HG03060 (cell line): ENCODE results near the gene ATP8A2.
"Not testable (repeated sequence)": the region's sequence is repeated elsewhere in the genome, so short reads cannot be mapped to it uniquely, and the experiment has no call there.

Source experiments
- ATAC-seq: cut with Tn5 transposase; IDR thresholded peaks from one replicate; pipeline ENCODE4 v1.9.1; 2021; ENCODE audit warnings: low read depth, moderate number of reproducible peaks; ENCODE audit not compliant: unreplicated experiment

Gene ATP8A2

GRCh38 chr13:25529425-25529824, 157.7 kb downstream of the ATP8A2 start:
- no peak for ATAC-seq

DNA sequence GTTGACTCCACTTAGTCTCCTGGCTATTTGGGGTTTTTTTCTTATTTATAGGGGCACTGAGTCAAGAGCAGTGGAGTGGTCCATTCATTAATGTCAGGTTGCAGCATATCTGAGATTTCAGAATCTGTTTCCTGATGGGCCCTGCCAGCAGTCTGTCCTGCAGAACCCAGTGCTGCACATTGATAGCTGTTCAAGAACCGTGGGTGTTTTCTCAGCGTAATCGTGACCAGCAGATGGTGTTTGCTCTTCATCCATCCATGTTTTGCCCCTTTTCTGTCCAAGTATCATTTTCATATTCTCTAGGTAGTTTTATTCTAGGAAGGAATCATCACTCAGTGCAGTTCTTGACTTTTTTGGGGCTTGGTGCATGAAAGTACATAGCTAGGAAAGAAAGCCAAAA, 166.5 kb downstream of the ATP8A2 start:
- no peak for ATAC-seq

GRCh38 chr13:25541434-25542123, 169.8 kb downstream of the ATP8A2 start:
- peak; percentile 76 for ATAC-seq

DNA sequence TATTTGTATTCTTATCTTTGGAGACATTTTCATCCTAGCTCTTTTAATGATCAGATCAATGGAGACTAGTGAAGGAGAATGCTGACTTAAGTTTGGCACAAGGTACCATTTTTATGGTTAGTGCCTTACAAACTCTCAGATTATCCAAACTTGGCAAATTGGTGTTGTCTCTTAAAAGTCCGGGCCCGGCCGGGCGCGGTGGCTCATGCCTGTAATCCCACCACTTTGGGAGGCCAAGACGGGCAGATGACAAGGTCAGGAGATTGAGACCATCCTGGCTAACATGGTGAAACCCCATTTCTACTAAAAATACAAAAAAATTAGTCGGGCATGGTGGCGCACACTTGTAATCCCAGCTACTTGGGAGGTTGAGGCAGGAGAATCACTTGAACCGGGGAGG, 177.2 kb downstream of the ATP8A2 start:
- ATAC-seq, result not testable (repeated sequence)

DNA sequence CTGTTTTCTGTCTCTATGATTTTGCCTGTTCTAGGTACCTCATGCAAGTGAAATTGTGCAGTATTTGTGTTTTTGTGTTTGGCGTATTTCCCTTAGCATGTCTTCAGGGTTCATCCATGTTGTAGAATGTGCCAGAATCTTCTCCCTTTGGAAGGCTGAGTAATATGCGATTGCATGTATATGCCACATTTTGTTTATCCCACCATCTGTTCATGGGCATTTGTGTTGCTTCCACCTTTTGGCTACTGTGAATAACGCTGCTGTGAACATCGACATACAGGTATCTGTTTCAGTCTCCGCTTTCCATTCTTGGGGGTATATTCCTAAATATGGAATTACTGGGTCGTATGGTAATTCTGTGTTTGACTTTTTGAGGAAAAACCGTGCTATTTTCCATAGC, 190.0 kb downstream of the ATP8A2 start:
- ATAC-seq, result no peak

GRCh38 chr13:25570185-25570584, 198.4 kb downstream of the ATP8A2 start:
- ATAC-seq, result no peak

GRCh38 chr13:25571237-25571636, 199.5 kb downstream of the ATP8A2 start:
- ATAC-seq, result no peak

DNA sequence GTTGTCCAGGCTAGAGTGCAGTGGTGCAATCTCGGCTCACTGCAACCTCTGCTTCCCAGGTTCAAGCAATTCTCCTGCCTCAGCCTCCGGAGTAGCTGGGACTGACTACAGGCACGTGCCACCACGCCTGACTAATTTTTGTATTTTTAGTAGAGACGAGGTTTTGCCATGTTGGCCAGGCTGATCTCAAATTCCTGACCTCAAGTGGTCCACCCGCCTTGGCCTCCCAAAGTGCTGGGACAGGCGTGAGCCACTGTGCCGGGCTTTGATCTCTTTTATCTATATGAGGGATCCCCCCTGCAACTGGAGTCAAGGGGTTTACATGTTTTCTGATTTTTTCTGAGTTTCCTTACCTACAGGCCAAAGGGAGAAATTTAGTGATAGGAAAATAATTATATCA, 200.4 kb downstream of the ATP8A2 start:
- ATAC-seq, result not testable (repeated sequence)

- ATAC-seq, result no peak
Measured at GRCh38 chr13:25574437-25575411, 202.9 kb downstream of the ATP8A2 start.

GRCh38 chr13:25575562-25575961, 203.8 kb downstream of the ATP8A2 start:
- no peak for ATAC-seq

DNA sequence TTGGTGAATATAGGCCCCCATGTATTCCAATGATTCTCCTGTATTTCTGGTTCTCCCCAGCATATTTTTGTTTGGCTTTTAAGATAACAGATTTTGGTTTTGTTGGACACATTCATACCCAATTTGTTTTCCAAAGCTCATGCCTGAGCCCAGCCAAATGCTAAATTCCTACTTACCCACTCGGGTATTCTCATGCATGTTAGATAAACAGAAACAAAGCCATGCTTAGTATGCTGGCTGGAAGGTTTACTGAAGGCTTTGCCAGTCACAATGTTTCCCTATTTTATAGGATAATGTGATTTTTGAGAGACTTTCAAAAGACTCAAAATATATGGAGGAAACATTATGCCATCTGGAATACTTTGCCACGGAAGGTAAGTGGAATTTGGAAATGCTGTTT, 206.8 kb downstream of the ATP8A2 start:
- no peak for ATAC-seq

- no peak for ATAC-seq
Measured at GRCh38 chr13:25579221-25579620, 207.4 kb downstream of the ATP8A2 start.

DNA sequence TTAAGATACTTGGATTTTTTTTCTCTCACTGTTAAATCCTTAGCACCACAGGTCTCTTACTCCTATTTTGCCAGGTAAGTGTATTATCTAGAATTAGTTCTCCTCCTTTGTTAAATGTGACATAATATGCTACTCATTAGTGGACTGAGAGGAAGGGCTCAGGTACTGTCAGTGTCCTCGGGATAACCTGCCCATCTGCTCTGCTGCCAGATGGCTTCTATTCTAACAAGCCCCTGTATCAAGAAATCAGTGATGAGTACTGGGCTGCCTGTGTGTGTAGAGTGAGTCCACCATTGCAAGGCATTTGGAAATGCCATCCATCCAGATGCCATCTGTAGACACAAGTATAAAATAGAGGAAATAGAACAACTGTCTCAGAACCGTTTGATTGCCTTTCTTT, 209.6 kb downstream of the ATP8A2 start:
- no peak for ATAC-seq

- no peak for ATAC-seq
Measured at GRCh38 chr13:25584087-25584486, 212.3 kb downstream of the ATP8A2 start.

GRCh38 chr13:25585000-25585399, 213.2 kb downstream of the ATP8A2 start:
- no peak for ATAC-seq

DNA sequence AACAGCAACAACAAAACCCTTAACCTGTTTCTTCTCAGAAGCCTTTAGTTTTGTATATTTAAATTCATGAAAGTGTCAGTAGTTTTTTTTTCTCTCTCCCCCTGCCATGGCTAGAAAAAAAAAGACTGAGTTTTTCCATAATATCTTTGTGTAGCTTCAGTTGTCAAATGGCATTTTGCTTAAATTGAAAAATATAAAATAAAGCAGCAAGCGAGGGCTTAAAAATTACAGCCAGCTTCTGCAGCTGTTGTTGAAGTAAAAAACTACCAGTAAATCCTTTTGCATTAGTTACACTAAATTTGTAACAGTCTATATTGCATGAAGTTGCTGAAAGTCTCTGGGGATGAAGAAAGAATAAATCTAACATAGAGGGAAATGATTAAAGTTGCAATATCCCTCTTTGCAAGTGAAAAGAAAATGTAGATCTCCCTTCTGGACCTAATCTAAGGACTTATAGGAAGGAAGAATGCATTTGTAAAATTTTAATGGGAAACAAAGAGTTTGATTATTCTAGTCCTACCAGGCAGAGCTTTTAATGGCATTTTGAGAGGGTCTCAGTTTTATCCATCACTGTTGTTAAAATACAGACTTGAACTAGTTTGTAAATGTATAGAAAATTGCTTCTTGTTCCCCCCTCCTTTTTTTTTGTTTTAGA, 215.7 kb downstream of the ATP8A2 start:
- ATAC-seq, result no peak

GRCh38 chr13:25588336-25589060, 216.7 kb downstream of the ATP8A2 start:
- no peak for ATAC-seq

GRCh38 chr13:25598421-25598820, 226.6 kb downstream of the ATP8A2 start:
- ATAC-seq, result no peak

DNA sequence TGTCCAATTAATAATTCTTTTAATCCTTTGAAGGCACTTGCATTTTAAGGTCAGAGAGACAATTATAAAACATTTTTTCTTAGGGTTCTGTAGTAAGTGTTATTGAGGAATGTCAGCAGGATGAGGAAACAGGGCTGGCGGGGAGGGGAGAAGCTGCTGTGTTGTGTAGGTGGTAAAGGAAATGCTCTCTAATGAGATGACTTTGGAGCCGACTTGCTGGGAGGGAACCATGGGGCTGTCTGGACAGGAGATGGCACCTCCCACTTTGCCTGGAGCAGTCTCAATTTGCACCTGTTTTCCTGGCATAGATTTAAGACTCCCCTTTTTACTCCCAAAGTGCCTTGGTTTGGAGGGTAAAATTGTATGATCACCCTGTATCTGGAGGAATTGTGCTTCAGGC, 230.4 kb downstream of the ATP8A2 start:
- no peak for ATAC-seq

DNA sequence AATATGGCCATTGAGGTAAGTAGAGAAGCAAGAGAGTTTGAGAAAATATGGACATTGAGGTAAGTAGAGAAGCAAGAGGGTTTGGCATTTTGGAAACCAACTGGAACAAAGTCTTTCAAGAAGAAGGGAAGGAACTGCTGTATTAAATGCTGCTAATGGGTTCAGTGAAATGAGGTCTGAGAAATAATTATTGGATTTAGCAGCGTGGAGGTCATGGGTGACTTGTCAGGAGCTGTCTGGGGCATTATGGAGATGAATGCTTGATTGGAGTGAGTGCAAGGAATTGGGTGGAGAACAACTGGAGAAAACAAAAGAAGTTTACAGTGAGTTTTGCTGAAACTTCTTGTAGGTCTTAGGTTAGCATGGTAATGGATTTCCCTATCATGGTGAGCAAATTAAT, 232.3 kb downstream of the ATP8A2 start:
- no peak for ATAC-seq

- ATAC-seq, result no peak
Measured at GRCh38 chr13:25607096-25607495, 235.3 kb downstream of the ATP8A2 start.
